ENCODE results near the gene FUZ.

DNA sequence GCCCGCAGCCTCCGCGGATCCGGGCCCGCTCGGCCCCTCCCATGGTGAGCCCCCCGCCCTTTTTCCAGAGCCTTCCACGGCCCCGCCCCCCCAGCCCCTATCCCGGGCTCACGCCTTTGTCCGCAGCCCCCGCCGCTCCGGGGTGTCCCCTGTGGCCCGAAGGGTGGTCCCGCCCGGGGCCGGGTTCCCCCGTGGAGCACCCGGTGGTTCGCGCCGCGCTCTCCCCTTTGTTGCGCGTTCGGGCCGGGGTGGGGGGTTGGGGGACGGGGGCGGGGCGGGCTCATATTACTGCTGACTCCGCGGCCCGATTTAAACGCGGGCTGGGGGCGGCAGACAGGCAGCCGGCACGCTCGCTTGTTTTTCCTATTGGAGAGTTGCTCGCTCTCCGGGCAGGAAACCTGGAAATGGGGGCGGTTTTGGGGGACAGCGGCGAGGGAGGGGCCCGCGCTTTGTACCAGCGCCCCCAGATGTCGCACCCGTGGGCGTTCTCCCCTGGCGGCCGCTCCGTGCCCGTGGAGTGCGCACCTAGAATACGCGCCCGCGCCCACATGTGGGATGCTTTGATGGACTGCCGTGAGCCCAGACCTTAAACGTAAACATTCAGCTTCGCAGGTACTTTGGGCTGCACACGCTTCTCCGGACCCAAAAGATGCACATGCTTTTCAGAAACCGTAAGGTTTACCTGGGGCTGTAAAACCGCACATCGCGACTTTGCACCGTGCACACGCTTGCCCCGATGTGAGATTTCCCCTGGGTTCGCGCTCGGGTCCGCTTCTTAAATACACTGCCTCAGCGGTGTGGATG is 38.6 kb upstream of the FUZ start:
- TF ChIP-seq, protein P1, sequence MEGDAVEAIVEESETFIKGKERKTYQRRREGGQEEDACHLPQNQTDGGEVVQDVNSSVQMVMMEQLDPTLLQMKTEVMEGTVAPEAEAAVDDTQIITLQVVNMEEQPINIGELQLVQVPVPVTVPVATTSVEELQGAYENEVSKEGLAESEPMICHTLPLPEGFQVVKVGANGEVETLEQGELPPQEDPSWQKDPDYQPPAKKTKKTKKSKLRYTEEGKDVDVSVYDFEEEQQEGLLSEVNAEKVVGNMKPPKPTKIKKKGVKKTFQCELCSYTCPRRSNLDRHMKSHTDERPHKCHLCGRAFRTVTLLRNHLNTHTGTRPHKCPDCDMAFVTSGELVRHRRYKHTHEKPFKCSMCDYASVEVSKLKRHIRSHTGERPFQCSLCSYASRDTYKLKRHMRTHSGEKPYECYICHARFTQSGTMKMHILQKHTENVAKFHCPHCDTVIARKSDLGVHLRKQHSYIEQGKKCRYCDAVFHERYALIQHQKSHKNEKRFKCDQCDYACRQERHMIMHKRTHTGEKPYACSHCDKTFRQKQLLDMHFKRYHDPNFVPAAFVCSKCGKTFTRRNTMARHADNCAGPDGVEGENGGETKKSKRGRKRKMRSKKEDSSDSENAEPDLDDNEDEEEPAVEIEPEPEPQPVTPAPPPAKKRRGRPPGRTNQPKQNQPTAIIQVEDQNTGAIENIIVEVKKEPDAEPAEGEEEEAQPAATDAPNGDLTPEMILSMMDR (IDR thresholded peaks at IDR 0.05): no peak
- no peak for TF ChIP-seq EP300 (IDR thresholded peaks at IDR 0.05)

Data from ovary (tissue), 3 donors.